A549 (cell line): ENCODE measurements around the gene XPC. TPM values are rescaled to one million over a fixed set of nuclear protein-coding genes. Genes with fewer than 3 reads are reported as not detected.

Source experiments
- ATAC-seq, 2 experiments: fragments of 200-7000 bp in 1 of 2; fragments of >200 bp in 1 of 2; cut with Nextera tagmentation in 1 of 2; cut with Tn5 transposase in 1 of 2; 3 replicates each; pipeline versions ENCODE4 v1.8.0 to v1.9.1; 2018 to 2020; ENCODE audit warnings: mild to moderate bottlenecking in 1 of 2, moderate library complexity in 1 of 2
- CTCF ChIA-PET: fragments of 300-600 bp; sonication (Branson Sonifier 250); formaldehyde crosslinking; extraction: SDS; loops from one replicate; lab custom pipeline; 2021; ENCODE audit warnings: antibody characterized with exemption, inconsistent platforms; lab: Yijun Ruan, JAX
- POLR2A ChIA-PET: fragments of 350-600 bp; formaldehyde crosslinking; extraction: SDS; loops from one replicate; lab custom pipeline; 2021; ENCODE audit warnings: antibody characterized with exemption, inconsistent platforms; lab: Yijun Ruan, JAX
- DNase-seq, 2 experiments: peaks; one replicate each; pipeline versions ENCODE4 v3.0.0 to v3.0.0-alpha.2; 2011 to 2016; ENCODE audit warnings: low read depth in 1 of 2, low spot score in 1 of 2
- FAIRE-seq: peaks from 2 replicates; lab custom pipeline; 2011; peaks lifted over from hg19 to GRCh38; lab: Jason Lieb, UNC
- H3K27ac ChIP-seq, 2 experiments: fragments of >200 bp; sonication (Bioruptor Twin); formaldehyde crosslinking; 3 replicates each; pipeline ENCODE4 v1.5.1; 2016 to 2017
- H3K4me1 ChIP-seq: fragments of >200 bp; sonication (Bioruptor Twin); formaldehyde crosslinking; 3 replicates; pipeline ENCODE4 v1.6.1; 2016
- H3K4me2 ChIP-seq: fragments of >200 bp; sonication (Bioruptor Twin); formaldehyde crosslinking; 3 replicates; pipeline ENCODE4 v1.6.1; 2016
- H3K4me3 ChIP-seq: fragments of >200 bp; sonication (Bioruptor Twin); formaldehyde crosslinking; 3 replicates; pipeline ENCODE4 v1.5.1; 2016
- H3K9me3 ChIP-seq: fragments of >200 bp; sonication (Bioruptor Twin); formaldehyde crosslinking; 3 replicates; pipeline ENCODE4 v1.6.1; 2016
- BHLHE40 ChIP-seq: IDR thresholded peaks from 2 replicates; pipeline ENCODE4 v1.6.1; 2012; ENCODE audit warnings: low read depth, low read length, inconsistent platforms
- CBX8 ChIP-seq: fragments of 200-600 bp; sonication (generic); IDR thresholded peaks from 2 replicates; pipeline ENCODE4 v1.6.1; 2016
- CHD2 ChIP-seq: fragments of 150-350 bp; IDR thresholded peaks from 2 replicates; pipeline ENCODE4 v1.6.1; 2014; ENCODE audit warnings: low read length; ENCODE audit not compliant: partially characterized antibody
- EHF ChIP-seq: fragments of 250-450 bp; sonication (Bioruptor Pico); IDR thresholded peaks from 2 replicates; pipeline ENCODE4 v1.5.0; 2020; ENCODE audit warnings: mild to moderate bottlenecking
- EHMT2 ChIP-seq: fragments of 200-600 bp; sonication (generic); IDR thresholded peaks from 2 replicates; pipeline ENCODE4 v1.6.1; 2016; ENCODE audit warnings: antibody characterized with exemption, low read depth, mild to moderate bottlenecking, moderate library complexity
- EP300 ChIP-seq, 2 experiments: fragments of >200 bp; sonication (Bioruptor Twin); formaldehyde crosslinking; IDR thresholded peaks; 2 replicates in 1 of 2; 3 replicates in 1 of 2; pipeline ENCODE4 v1.6.1; 2016 to 2017
- ESRRA ChIP-seq: fragments of 150-350 bp; IDR thresholded peaks from 2 replicates; pipeline ENCODE4 v1.6.1; 2014; ENCODE audit warnings: mild to moderate bottlenecking, low read length, borderline replicate concordance
- FOSB ChIP-seq: fragments of 250-450 bp; sonication (Bioruptor Pico); IDR thresholded peaks from 2 replicates; pipeline ENCODE4 v1.5.0; 2020; ENCODE audit warnings: mild to moderate bottlenecking, moderate library complexity
- FOXS1 ChIP-seq: fragments of 250-450 bp; sonication (Bioruptor Pico); IDR thresholded peaks from 2 replicates; pipeline ENCODE4 v1.5.0; 2020; ENCODE audit warnings: mild to moderate bottlenecking, moderate library complexity
- HDAC2 ChIP-seq: fragments of 200-600 bp; sonication (generic); IDR thresholded peaks from 2 replicates; pipeline ENCODE4 v1.6.1; 2016
- HOXB13 ChIP-seq: fragments of 250-450 bp; sonication (Bioruptor Pico); IDR thresholded peaks from 2 replicates; pipeline ENCODE4 v1.5.0; 2020; ENCODE audit warnings: low read depth, mild to moderate bottlenecking, moderate library complexity
- HOXB5 ChIP-seq: fragments of 250-450 bp; sonication (Bioruptor Pico); IDR thresholded peaks from 2 replicates; pipeline ENCODE4 v1.5.0; 2020; ENCODE audit warnings: mild to moderate bottlenecking, moderate library complexity
- MAFK ChIP-seq: fragments of 450-650 bp; IDR thresholded peaks from 2 replicates; pipeline ENCODE4 v1.6.1; 2014; ENCODE audit not compliant: partially characterized antibody
- MYC ChIP-seq: IDR thresholded peaks from 2 replicates; pipeline ENCODE4 v1.6.1; 2012; ENCODE audit warnings: mild to moderate bottlenecking, inconsistent platforms, low read length, improper control_type of control experiment, borderline replicate concordance
- PHF8 ChIP-seq: fragments of 200-600 bp; sonication (generic); IDR thresholded peaks from 2 replicates; pipeline ENCODE4 v1.6.1; 2016; ENCODE audit warnings: low read depth, mild to moderate bottlenecking, antibody characterized with exemption, moderate library complexity, borderline replicate concordance
- RARB ChIP-seq: fragments of 250-450 bp; sonication (Bioruptor Pico); IDR thresholded peaks from 2 replicates; pipeline ENCODE4 v1.8.0; 2021; ENCODE audit warnings: mild to moderate bottlenecking, moderate library complexity
- RNF2 ChIP-seq: fragments of 200-600 bp; sonication (generic); IDR thresholded peaks from 2 replicates; pipeline ENCODE4 v1.6.1; 2016; ENCODE audit warnings: low read depth, mild to moderate bottlenecking, antibody characterized with exemption, moderate library complexity, borderline replicate concordance
- SMC3 ChIP-seq: fragments of >200 bp; sonication (Bioruptor Twin); formaldehyde crosslinking; IDR thresholded peaks from 3 replicates; pipeline ENCODE4 v1.6.1; 2018; ENCODE audit warnings: inconsistent platforms
- ZFP36 ChIP-seq: fragments of 450-650 bp; IDR thresholded peaks from 2 replicates; pipeline ENCODE4 v1.6.1; 2014; ENCODE audit warnings: borderline replicate concordance; ENCODE audit not compliant: partially characterized antibody
- WGBS: methylation state at CpG from one replicate; pipeline ENCODE4 v1.1.6; 2017; ENCODE audit errors: missing lambda C conversion rate; 5-methylcytosine and 5-hydroxymethylcytosine counted together
- polyA plus RNA-seq, 4 experiments: library from polyadenylated mRNA; depleted of rRNA in 3 of 4; stranded (reverse); fragments of >200 nt; fragmentation: RNase III in 1 of 4; extraction: RNeasy Plus Mini Kit Qiagen cat#74134 plus additional on column Dnase treatment in 1 of 4; gene quantifications; 2 replicates in 3 of 4; 3 replicates in 1 of 4; pipeline ENCODE4 v1.2.3, GENCODE V29; 2011 to 2017
- TF ChIP-seq, protein P1 (sequence below): fragments of >200 bp; sonication (Bioruptor Twin); formaldehyde crosslinking; IDR thresholded peaks from 3 replicates; pipeline ENCODE4 v1.5.1; 2016
- TF ChIP-seq, protein P2 (sequence below): IDR thresholded peaks from 2 replicates; pipeline ENCODE4 v1.6.1; 2012; ENCODE audit warnings: low read depth, borderline replicate concordance
- TF ChIP-seq, protein P3 (sequence below): fragments of >200 bp; sonication (Bioruptor Twin); formaldehyde crosslinking; IDR thresholded peaks from 3 replicates; pipeline ENCODE4 v1.6.1; 2016
- TF ChIP-seq, protein P4 (sequence below): fragments of 250-450 bp; sonication (Bioruptor Pico); IDR thresholded peaks from 2 replicates; pipeline ENCODE4 v1.5.0; 2021; ENCODE audit warnings: mild to moderate bottlenecking, moderate library complexity, borderline replicate concordance
- TF ChIP-seq, protein P5 (sequence below): IDR thresholded peaks from 2 replicates; pipeline ENCODE4 v1.6.1; 2012

XPC gene
- polyA plus RNA-seq, 2 of the 4 experiments (the other 2 are of a cell fraction): 35.4 to 36.3 TPM

DNA sequence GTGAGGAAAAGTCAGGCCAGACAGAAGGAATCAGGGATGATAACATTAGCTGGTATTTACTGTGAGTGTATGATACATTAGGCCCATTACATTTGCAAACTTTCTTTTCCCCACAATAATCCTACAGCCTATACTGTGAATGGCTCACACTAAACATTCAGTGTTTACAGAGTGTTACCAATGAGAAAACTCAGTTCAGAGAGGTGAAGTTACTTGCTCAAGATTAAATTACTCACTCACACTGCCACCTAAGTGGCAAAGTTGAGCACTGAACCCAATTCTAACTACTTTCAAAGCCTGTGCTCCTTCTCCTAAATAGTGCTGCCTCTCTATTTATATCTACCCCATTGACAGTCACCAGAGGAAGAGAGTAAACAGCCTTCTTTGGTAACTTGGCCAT lies 8.5 kb downstream of the XPC start:
- POLR2A ChIA-PET: interaction anchor here (1.4 kb wide), 1 partner anchor 9 kb away, joined by 10 read pairs; the partner anchor contains the start of genes LSM3 and XPC
- H3K4me2 ChIP-seq: no peak overlapping the region; the same call in 2 of the 3 replicates
- no peaks in the 10 kb centered on the region for H3K9me3 ChIP-seq
- H3K27ac ChIP-seq: peak overlapping the region; percentile 40 to 63; a peak in 3 of 6 replicates
- TF ChIP-seq, protein P1, sequence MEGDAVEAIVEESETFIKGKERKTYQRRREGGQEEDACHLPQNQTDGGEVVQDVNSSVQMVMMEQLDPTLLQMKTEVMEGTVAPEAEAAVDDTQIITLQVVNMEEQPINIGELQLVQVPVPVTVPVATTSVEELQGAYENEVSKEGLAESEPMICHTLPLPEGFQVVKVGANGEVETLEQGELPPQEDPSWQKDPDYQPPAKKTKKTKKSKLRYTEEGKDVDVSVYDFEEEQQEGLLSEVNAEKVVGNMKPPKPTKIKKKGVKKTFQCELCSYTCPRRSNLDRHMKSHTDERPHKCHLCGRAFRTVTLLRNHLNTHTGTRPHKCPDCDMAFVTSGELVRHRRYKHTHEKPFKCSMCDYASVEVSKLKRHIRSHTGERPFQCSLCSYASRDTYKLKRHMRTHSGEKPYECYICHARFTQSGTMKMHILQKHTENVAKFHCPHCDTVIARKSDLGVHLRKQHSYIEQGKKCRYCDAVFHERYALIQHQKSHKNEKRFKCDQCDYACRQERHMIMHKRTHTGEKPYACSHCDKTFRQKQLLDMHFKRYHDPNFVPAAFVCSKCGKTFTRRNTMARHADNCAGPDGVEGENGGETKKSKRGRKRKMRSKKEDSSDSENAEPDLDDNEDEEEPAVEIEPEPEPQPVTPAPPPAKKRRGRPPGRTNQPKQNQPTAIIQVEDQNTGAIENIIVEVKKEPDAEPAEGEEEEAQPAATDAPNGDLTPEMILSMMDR: no peak
- TF ChIP-seq MAFK: no peak
- no peak for TF ChIP-seq CHD2
- no peak for TF ChIP-seq ZFP36
- no peak for TF ChIP-seq CBX8
- TF ChIP-seq, protein P2, sequence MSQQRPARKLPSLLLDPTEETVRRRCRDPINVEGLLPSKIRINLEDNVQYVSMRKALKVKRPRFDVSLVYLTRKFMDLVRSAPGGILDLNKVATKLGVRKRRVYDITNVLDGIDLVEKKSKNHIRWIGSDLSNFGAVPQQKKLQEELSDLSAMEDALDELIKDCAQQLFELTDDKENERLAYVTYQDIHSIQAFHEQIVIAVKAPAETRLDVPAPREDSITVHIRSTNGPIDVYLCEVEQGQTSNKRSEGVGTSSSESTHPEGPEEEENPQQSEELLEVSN: no peak
- H3K4me3 ChIP-seq: no peak overlapping the region
- ATAC-seq: no peak
- FAIRE-seq: no peak
- DNase-seq: no peak
- CTCF ChIA-PET: interaction anchor here (0.8 kb wide), 1 partner anchor 11 kb away, joined by 3 read pairs; no protein-coding TSS in a partner anchor
- peaks cover 34% of the 10 kb centered on the region for H3K4me1 ChIP-seq

DNA sequence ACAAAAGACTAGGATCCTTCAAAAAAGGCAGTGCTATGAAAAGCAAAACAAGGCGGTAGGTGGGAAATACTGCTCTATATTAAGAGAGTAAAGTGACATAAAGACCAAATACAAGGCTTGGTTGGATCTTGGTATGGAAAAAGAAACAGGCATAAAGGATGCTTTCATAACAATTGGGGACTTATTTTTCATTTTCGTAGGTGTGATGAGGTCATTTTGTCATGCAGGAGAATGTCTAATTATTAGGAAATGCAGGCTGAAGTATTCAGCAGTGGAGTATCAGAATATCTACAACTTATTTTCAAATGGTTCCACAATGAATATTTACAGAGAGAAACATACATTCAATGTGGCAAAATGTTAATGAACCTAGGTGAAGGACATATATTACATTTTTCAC lies 9.0 kb downstream of the XPC start:
- H3K9me3 ChIP-seq: no peaks in the 10 kb centered on the region
- CTCF ChIA-PET: interaction anchor here (1.5 kb wide), 1 partner anchor 16 kb away, joined by 3 read pairs; no protein-coding TSS in a partner anchor
- no peak overlapping the region for H3K4me2 ChIP-seq
- 91% methylated on average over 2 of the region's 2 CpGs for WGBS
- no peak for DNase-seq
- TF ChIP-seq PHF8 (no peak), CHD2 (no peak), MYC (no peak), ZFP36 (no peak), FOSB (no peak), HOXB13 (CRISPR knock-in tag) (no peak), HDAC2 (no peak), EP300 (IDR thresholded peaks at IDR 0.05) (no peak)
- TF ChIP-seq, protein P1: no peak
- POLR2A ChIA-PET: interaction anchor here (1.4 to 3.4 kb wide), 2 partner anchors 9 kb away, joined by 10 to 12 read pairs; partner anchors contain the start of genes LSM3 and XPC
- no peak overlapping the region; a peak in 1 of 6 replicates for H3K27ac ChIP-seq
- FAIRE-seq: no peak
- H3K4me3 ChIP-seq: no peak overlapping the region
- no peak for ATAC-seq
- peaks cover 29% of the 10 kb centered on the region for H3K4me1 ChIP-seq

DNA sequence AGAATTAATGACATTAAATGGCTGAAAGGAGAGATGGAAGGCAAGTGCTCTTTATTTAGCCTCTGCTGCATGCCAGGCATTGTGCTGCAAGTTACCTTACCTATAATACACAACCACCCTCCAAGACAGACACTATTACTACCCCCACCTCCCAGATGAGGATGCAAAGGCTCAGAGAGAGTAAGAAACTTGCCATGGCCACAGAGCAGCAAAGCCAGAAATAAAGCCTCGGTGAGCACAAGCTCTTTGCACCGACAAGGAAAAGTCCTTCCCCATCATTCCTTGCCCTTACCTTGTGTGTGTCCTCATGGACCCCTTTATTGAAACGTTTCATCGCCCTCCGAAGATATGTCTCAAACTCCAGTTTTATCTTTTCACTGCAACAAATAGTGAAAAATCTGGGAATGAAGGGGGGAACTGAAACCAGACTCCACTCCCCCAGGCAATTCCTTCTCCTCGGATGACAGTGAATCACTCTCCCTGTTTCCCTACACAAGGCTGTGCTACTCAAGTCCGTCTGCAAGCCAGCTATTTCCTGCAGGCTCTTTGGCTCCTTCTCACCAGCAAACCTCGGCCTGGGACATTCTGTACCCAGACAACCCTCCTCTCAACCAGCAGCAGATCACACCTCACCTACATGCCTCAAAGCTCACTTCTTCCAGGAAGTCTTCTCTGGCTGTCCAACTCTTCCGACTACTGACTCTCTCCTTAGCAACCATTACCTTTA lies 11.4 kb downstream of the XPC start:
- 90% methylated on average over 9 of the region's 9 CpGs for WGBS
- POLR2A ChIA-PET: interaction anchor here (0.9 to 3.4 kb wide), 3 partner anchors 11 to 43 kb away, joined by 3 to 12 read pairs (median 3); partner anchors contain the start of genes CHCHD4, LSM3 and XPC
- Histone ChIP-seq H3K4me3 (no peak overlapping the region), H3K4me1 (peaks cover 24% of the 10 kb centered on the region), H3K4me2 (no peak overlapping the region), H3K9me3 (peaks cover 7% of the 10 kb centered on the region; the same call in 2 of the 3 replicates), H3K27ac (no peak overlapping the region)
- no peak for FAIRE-seq
- CTCF ChIA-PET: interaction anchor here (0.8 to 2.7 kb wide), 6 partner anchors 8 to 36 kb away, joined by 3 to 17 read pairs (median 4); no protein-coding TSS in a partner anchor
- no peak for ATAC-seq
- no peak for DNase-seq
- TF ChIP-seq BHLHE40 (no peak), ESRRA (no peak), HOXB5 (CRISPR knock-in tag) (no peak), CBX8 (no peak), EHMT2 (no peak), SMC3 (no peak), FOXS1 (CRISPR knock-in tag) (no peak), EHF (CRISPR knock-in tag) (no peak), RARB (no peak), RNF2 (no peak)
- TF ChIP-seq, protein P3, sequence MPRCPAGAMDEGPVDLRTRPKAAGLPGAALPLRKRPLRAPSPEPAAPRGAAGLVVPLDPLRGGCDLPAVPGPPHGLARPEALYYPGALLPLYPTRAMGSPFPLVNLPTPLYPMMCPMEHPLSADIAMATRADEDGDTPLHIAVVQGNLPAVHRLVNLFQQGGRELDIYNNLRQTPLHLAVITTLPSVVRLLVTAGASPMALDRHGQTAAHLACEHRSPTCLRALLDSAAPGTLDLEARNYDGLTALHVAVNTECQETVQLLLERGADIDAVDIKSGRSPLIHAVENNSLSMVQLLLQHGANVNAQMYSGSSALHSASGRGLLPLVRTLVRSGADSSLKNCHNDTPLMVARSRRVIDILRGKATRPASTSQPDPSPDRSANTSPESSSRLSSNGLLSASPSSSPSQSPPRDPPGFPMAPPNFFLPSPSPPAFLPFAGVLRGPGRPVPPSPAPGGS: no peak
- TF ChIP-seq, protein P4, sequence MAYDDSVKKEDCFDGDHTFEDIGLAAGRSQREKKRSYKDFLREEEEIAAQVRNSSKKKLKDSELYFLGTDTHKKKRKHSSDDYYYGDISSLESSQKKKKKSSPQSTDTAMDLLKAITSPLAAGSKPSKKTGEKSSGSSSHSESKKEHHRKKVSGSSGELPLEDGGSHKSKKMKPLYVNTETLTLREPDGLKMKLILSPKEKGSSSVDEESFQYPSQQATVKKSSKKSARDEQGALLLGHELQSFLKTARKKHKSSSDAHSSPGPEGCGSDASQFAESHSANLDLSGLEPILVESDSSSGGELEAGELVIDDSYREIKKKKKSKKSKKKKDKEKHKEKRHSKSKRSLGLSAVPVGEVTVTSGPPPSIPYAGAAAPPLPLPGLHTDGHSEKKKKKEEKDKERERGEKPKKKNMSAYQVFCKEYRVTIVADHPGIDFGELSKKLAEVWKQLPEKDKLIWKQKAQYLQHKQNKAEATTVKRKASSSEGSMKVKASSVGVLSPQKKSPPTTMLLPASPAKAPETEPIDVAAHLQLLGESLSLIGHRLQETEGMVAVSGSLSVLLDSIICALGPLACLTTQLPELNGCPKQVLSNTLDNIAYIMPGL (CRISPR knock-in tag): no peak
- TF ChIP-seq, protein P5, sequence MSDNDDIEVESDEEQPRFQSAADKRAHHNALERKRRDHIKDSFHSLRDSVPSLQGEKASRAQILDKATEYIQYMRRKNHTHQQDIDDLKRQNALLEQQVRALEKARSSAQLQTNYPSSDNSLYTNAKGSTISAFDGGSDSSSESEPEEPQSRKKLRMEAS: no peak
